ENCODE data around the gene TMEM223.

The TMEM223 gene

GRCh38 chr11:62747475-62748160 lies 44.2 kb downstream of the TMEM223 start:
- no peak for DNase-seq (ENCODE audit: low spot score in 2 of 2)
- ATAC-seq: no peak
- no peak overlapping the region for H3K27ac Mint-ChIP-seq
- no peak overlapping the region for H3K4me3 Mint-ChIP-seq
- peaks cover 13% of the 10 kb centered on the region for H3K36me3 Mint-ChIP-seq
- H3K4me1 Mint-ChIP-seq: peaks cover 8% of the 10 kb centered on the region
- no peaks in the 10 kb centered on the region for H3K9me3 Mint-ChIP-seq

Data from stimulated activated effector memory CD8-positive, alpha-beta T cell treated with anti-CD3 and anti-CD28 coated beads, Interleukin-12 subunit alpha, Interleukin-12 subunit beta, amount 100 ng/mL, for 72 hours (primary cell).